HG02938 (cell line): ENCODE measurements around the gene TYW1B.
"Not testable (repeated sequence)": the region's sequence is repeated elsewhere in the genome, so short reads cannot be mapped to it uniquely, and the experiment has no call there.

Source experiments
- ATAC-seq: cut with Tn5 transposase; IDR thresholded peaks from one replicate; pipeline ENCODE4 v1.9.1; 2021; ENCODE audit warnings: mild to moderate bottlenecking, moderate library complexity; ENCODE audit not compliant: unreplicated experiment

The TYW1B gene

GRCh38 chr7:72827839-72828591, at the start of gene TYW1B:
TYW1B (minus strand) TSS chr7:72828200; CDS start chr7:72828075, 125 bp downstream.
- ATAC-seq: peak; percentile 82

GRCh38 chr7:72867591-72867990, 39.6 kb upstream of the TYW1B start:
- ATAC-seq: not testable (repeated sequence)

- not testable (repeated sequence) for ATAC-seq
Measured at GRCh38 chr7:72858846-72859400, 30.9 kb upstream of the TYW1B start.

- ATAC-seq: not testable (repeated sequence)
Measured at GRCh38 chr7:72857925-72858324, 29.9 kb upstream of the TYW1B start.

- ATAC-seq: not testable (repeated sequence)
Measured at GRCh38 chr7:72855261-72855660, 27.3 kb upstream of the TYW1B start.

GRCh38 chr7:72852937-72853336, 24.9 kb upstream of the TYW1B start:
- not testable (repeated sequence) for ATAC-seq

- not testable (repeated sequence) for ATAC-seq
Measured at GRCh38 chr7:72850746-72851145, 22.7 kb upstream of the TYW1B start.

- ATAC-seq: not testable (repeated sequence)
Measured at GRCh38 chr7:72844146-72844545, 16.1 kb upstream of the TYW1B start.

- not testable (repeated sequence) for ATAC-seq
Measured at GRCh38 chr7:72843166-72843565, 15.2 kb upstream of the TYW1B start.

- ATAC-seq: not testable (repeated sequence)
Measured at GRCh38 chr7:72840966-72841511, 13.0 kb upstream of the TYW1B start.

GRCh38 chr7:72838315-72838714, 10.3 kb upstream of the TYW1B start:
- ATAC-seq: not testable (repeated sequence)

- ATAC-seq: not testable (repeated sequence)
Measured at GRCh38 chr7:72837291-72837690, 9.3 kb upstream of the TYW1B start.

- ATAC-seq: not testable (repeated sequence)
Measured at GRCh38 chr7:72830567-72830966, 2.6 kb upstream of the TYW1B start.

- peak; percentile 24 for ATAC-seq
Measured at GRCh38 chr7:72829687-72830354, 1.8 kb upstream of the TYW1B start.

GRCh38 chr7:72829291-72829686, 1.3 kb upstream of the TYW1B start:
- ATAC-seq: peak; percentile 46

GRCh38 chr7:72823765-72824732, 4.0 kb downstream of the TYW1B start:
- ATAC-seq: not testable (repeated sequence)

- not testable (repeated sequence) for ATAC-seq
Measured at GRCh38 chr7:72822497-72822896, 5.5 kb downstream of the TYW1B start.

GRCh38 chr7:72818663-72819361, 9.2 kb downstream of the TYW1B start:
- not testable (repeated sequence) for ATAC-seq

GRCh38 chr7:72817661-72818060, 10.3 kb downstream of the TYW1B start:
- ATAC-seq: not testable (repeated sequence)
